Type B pancreatic cell (in vitro differentiated cells): ENCODE results near the gene FBXO22. TPM values are rescaled to one million over a fixed set of nuclear protein-coding genes. Genes with fewer than 3 reads are reported as not detected.

Source experiments
- DNase-seq: peaks from one replicate; pipeline ENCODE4 v3.0.0; 2021; ENCODE audit warnings: mixed read lengths; ENCODE audit not compliant: unreplicated experiment; ENCODE audit errors: extremely low spot score
- H3K27ac Mint-ChIP-seq: 2 replicates; pipeline ENCODE4 v1.8.0; 2021; ENCODE audit warnings: mild to moderate bottlenecking, mixed read lengths
- H3K27me3 Mint-ChIP-seq: 2 replicates; pipeline ENCODE4 v1.8.0; 2021; ENCODE audit warnings: mixed read lengths
- H3K36me3 Mint-ChIP-seq: 2 replicates; pipeline ENCODE4 v1.8.0; 2021; ENCODE audit warnings: mixed read lengths
- H3K4me1 Mint-ChIP-seq: one replicate; pipeline ENCODE4 v1.8.0; 2021; ENCODE audit warnings: mixed read lengths; ENCODE audit not compliant: unreplicated experiment
- H3K4me3 Mint-ChIP-seq: 2 replicates; pipeline ENCODE4 v1.8.0; 2021; ENCODE audit warnings: mild to moderate bottlenecking, mixed read lengths
- H3K9me3 Mint-ChIP-seq: 2 replicates; pipeline ENCODE4 v1.8.0; 2021; ENCODE audit warnings: mixed read lengths
- CTCF ChIP-seq: fragments of 200-600 bp; sonication (generic); conservative IDR thresholded peaks from 2 replicates; pipeline ENCODE4 v1.5.0; 2021; ENCODE audit warnings: antibody characterized with exemption, mild to moderate bottlenecking
- total RNA-seq: library from RNA; stranded (reverse); gene quantifications from 2 replicates; pipeline ENCODE4 v1.2.1, GENCODE V29; 2021; ENCODE audit warnings: low replicate concordance

The FBXO22 gene
- total RNA-seq, 1 donor from 2014 or later: 49.9 TPM

- H3K4me3 Mint-ChIP-seq: no peak overlapping the region
- no peaks in the 10 kb centered on the region for H3K9me3 Mint-ChIP-seq
- H3K4me1 Mint-ChIP-seq: no peaks in the 10 kb centered on the region
- peaks cover 25% of the 10 kb centered on the region for H3K36me3 Mint-ChIP-seq
- TF ChIP-seq CTCF: no peak
- no peak overlapping the region for H3K27ac Mint-ChIP-seq
- DNase-seq: no peak
- no peaks in the 10 kb centered on the region for H3K27me3 Mint-ChIP-seq
Measured at GRCh38 chr15:75884041-75884440, 19.6 kb upstream of the FBXO22 start.

GRCh38 chr15:75887178-75887577 is 16.5 kb upstream of the FBXO22 start:
- no peaks in the 10 kb centered on the region for H3K27me3 Mint-ChIP-seq
- H3K27ac Mint-ChIP-seq: no peak overlapping the region
- peaks cover 17% of the 10 kb centered on the region for H3K36me3 Mint-ChIP-seq
- H3K4me3 Mint-ChIP-seq: no peak overlapping the region
- H3K4me1 Mint-ChIP-seq: no peaks in the 10 kb centered on the region
- TF ChIP-seq CTCF: no peak
- no peak for DNase-seq
- no peaks in the 10 kb centered on the region for H3K9me3 Mint-ChIP-seq

GRCh38 chr15:75891895-75892294 is 11.8 kb upstream of the FBXO22 start:
- TF ChIP-seq CTCF: no peak
- Mint-ChIP-seq H3K27ac (no peak overlapping the region), H3K4me1 (no peaks in the 10 kb centered on the region), H3K36me3 (peaks cover 7% of the 10 kb centered on the region), H3K9me3 (no peaks in the 10 kb centered on the region), H3K27me3 (no peaks in the 10 kb centered on the region), H3K4me3 (no peak overlapping the region)
- DNase-seq: no peak

GRCh38 chr15:75895731-75896130 is 7.9 kb upstream of the FBXO22 start:
- Mint-ChIP-seq H3K4me3 (no peak overlapping the region), H3K36me3 (peaks cover under 1% of the 10 kb centered on the region), H3K27me3 (no peaks in the 10 kb centered on the region), H3K9me3 (no peaks in the 10 kb centered on the region), H3K27ac (no peak overlapping the region), H3K4me1 (no peaks in the 10 kb centered on the region)
- TF ChIP-seq CTCF: no peak
- no peak for DNase-seq

GRCh38 chr15:75900577-75900976 is 3.1 kb upstream of the FBXO22 start:
- no peak overlapping the region for H3K27ac Mint-ChIP-seq
- peaks cover 12% of the 10 kb centered on the region for H3K36me3 Mint-ChIP-seq
- DNase-seq: no peak
- TF ChIP-seq CTCF: no peak
- H3K9me3 Mint-ChIP-seq: no peaks in the 10 kb centered on the region
- peaks cover 15% of the 10 kb centered on the region for H3K4me1 Mint-ChIP-seq
- H3K27me3 Mint-ChIP-seq: no peaks in the 10 kb centered on the region
- H3K4me3 Mint-ChIP-seq: no peak overlapping the region

GRCh38 chr15:75902129-75902557 is 1.5 kb upstream of the FBXO22 start:
- DNase-seq: no peak
- Mint-ChIP-seq H3K9me3 (no peaks in the 10 kb centered on the region), H3K4me1 (peaks cover 15% of the 10 kb centered on the region), H3K27ac (peak overlapping the region; percentile 98), H3K27me3 (no peaks in the 10 kb centered on the region), H3K4me3 (peak overlapping the region; percentile 85), H3K36me3 (peaks cover 12% of the 10 kb centered on the region)
- TF ChIP-seq CTCF: no peak
